DOHH2 (cell line): Measurements from ENCODE around the gene LMCD1.

ENCODE experiments used
- CTCF ChIP-seq: fragments of 200-600 bp; sonication (generic); IDR thresholded peaks from one replicate; pipeline ENCODE4 v1.5.1; 2014; ENCODE audit warnings: antibody characterized with exemption, mild to moderate bottlenecking, low read depth, low read length; ENCODE audit not compliant: poor library complexity, severe bottlenecking
- EZH2phosphoT487 ChIP-seq: fragments of 200-600 bp; sonication (generic); IDR thresholded peaks from 2 replicates; pipeline ENCODE4 v1.6.1; 2017; ENCODE audit warnings: borderline replicate concordance, mild to moderate bottlenecking, antibody characterized with exemption, low read length, moderate library complexity, mixed read lengths

- TF ChIP-seq CTCF: no peak
- no peak for TF ChIP-seq EZH2phosphoT487
Measured at GRCh38 chr3:8574670-8575322, 73.2 kb downstream of the LMCD1 start.
